H1 (cell line): ENCODE results near the gene SS18L1. TPM values are rescaled to one million over a fixed set of nuclear protein-coding genes. Genes with fewer than 3 reads are reported as not detected.

Source experiments
- CTCF ChIA-PET: fragments of 300-600 bp; sonication (Branson Sonifier 250); formaldehyde crosslinking; loops from one replicate; lab custom pipeline; 2021; ENCODE audit not compliant: partially characterized antibody; lab: Charles Lee
- POLR2A ChIA-PET: fragments of 300-600 bp; sonication (Branson Sonifier 250); formaldehyde crosslinking; loops from one replicate; lab custom pipeline; 2021; ENCODE audit warnings: inconsistent platforms; ENCODE audit not compliant: partially characterized antibody; lab: Charles Lee
- DNase-seq, 2 experiments: peaks; one replicate each; pipeline versions ENCODE4 v3.0.0 to v3.0.0-alpha.2; 2010 to 2022; ENCODE audit warnings: low spot score in 2 of 2, low read depth in 1 of 2, mixed read lengths in 1 of 2
- FAIRE-seq: peaks from 2 replicates; lab custom pipeline; 2011; peaks lifted over from hg19 to GRCh38; lab: Jason Lieb, UNC
- H2AFZ ChIP-seq: 2 replicates; pipeline ENCODE4 v1.8.1; 2012; ENCODE audit warnings: low read length, inconsistent platforms
- H2AK5ac ChIP-seq: 2 replicates; pipeline ENCODE4 v1.6.1; 2013; ENCODE audit warnings: low read depth, low read length
- H2BK120ac ChIP-seq: replicated peaks from 2 replicates; pipeline ENCODE3; 2013; ENCODE audit warnings: low read depth, low read length, inconsistent platforms
- H2BK12ac ChIP-seq: 2 replicates; pipeline ENCODE4 v1.6.1; 2013; ENCODE audit warnings: low read depth, low read length
- H2BK15ac ChIP-seq: 2 replicates; pipeline ENCODE4 v1.6.1; 2013; ENCODE audit warnings: low read length
- H2BK20ac ChIP-seq: 2 replicates; pipeline ENCODE4 v1.6.1; 2013; ENCODE audit warnings: low read length
- H2BK5ac ChIP-seq: 2 replicates; pipeline ENCODE4 v1.6.1; 2013; ENCODE audit warnings: low read depth, low read length
- H3K14ac ChIP-seq: 2 replicates; pipeline ENCODE4 v1.6.1; 2013; ENCODE audit warnings: inconsistent platforms; ENCODE audit not compliant: insufficient read length
- H3K18ac ChIP-seq: 2 replicates; pipeline ENCODE4 v1.6.1; 2013; ENCODE audit warnings: low read length; ENCODE audit errors: extremely low read depth
- H3K23ac ChIP-seq: 2 replicates; pipeline ENCODE4 v1.6.1; 2013; ENCODE audit warnings: inconsistent platforms; ENCODE audit not compliant: insufficient read length
- H3K23me2 ChIP-seq: 2 replicates; pipeline ENCODE4 v1.6.1; 2013; ENCODE audit warnings: low read depth, low read length
- H3K27ac ChIP-seq: 2 replicates; pipeline ENCODE4 v1.6.1; 2011; ENCODE audit warnings: low read depth, low read length, inconsistent platforms
- H3K27me3 ChIP-seq, 4 experiments: replicated peaks in 1 of 4; 1 replicate in 1 of 4; 2 replicates in 3 of 4; pipeline versions ENCODE4 v1.6.1 to v1.8.1; 2011 to 2013; ENCODE audit warnings: low read length in 3 of 4, mild to moderate bottlenecking in 3 of 4, inconsistent platforms in 2 of 4, mixed read lengths in 2 of 4, moderate library complexity in 1 of 4; ENCODE audit not compliant: control insufficient read depth in 3 of 4, insufficient read depth in 3 of 4; ENCODE audit errors: extremely low read depth in 1 of 4
- H3K36me3 ChIP-seq, 4 experiments: 2 replicates each; pipeline versions ENCODE4 v1.6.1 to v1.8.1; 2011 to 2013; ENCODE audit warnings: mild to moderate bottlenecking in 4 of 4, low read length in 3 of 4, moderate library complexity in 2 of 4, control low read depth in 1 of 4, inconsistent platforms in 1 of 4; ENCODE audit not compliant: insufficient read depth in 4 of 4, control insufficient read depth in 2 of 4
- H3K4ac ChIP-seq: replicated peaks from 2 replicates; pipeline ENCODE3; 2013; ENCODE audit warnings: low read length, low read depth, mixed read lengths, inconsistent platforms; ENCODE audit not compliant: insufficient read length
- H3K4me1 ChIP-seq, 4 experiments: replicated peaks in 1 of 4; 1 replicate in 1 of 4; 2 replicates in 3 of 4; pipeline versions ENCODE4 v1.6.1 to v1.8.1; 2011 to 2013; ENCODE audit warnings: low read length in 3 of 4, inconsistent platforms in 2 of 4, mixed read lengths in 1 of 4; ENCODE audit not compliant: insufficient read depth in 4 of 4, control insufficient read depth in 3 of 4
- H3K4me2 ChIP-seq, 2 experiments: 2 replicates each; pipeline versions ENCODE4 v1.6.1 to v1.8.1; 2011 to 2013; ENCODE audit warnings: low read depth in 2 of 2, low read length in 2 of 2, control low read depth in 1 of 2, inconsistent platforms in 1 of 2, mild to moderate bottlenecking in 1 of 2; ENCODE audit not compliant: insufficient read depth in 1 of 2
- H3K4me3 ChIP-seq, 4 experiments: fragments of 200-600, 300-600 bp in 1 of 4; sonication (generic), shearing (Covaris generic), sonication (Bioruptor Twin) in 1 of 4; 2 replicates each; pipeline versions ENCODE4 v1.5.1 to v1.8.1; 2011 to 2016; ENCODE audit warnings: low read length in 4 of 4, low read depth in 3 of 4, control low read depth in 2 of 4, inconsistent platforms in 2 of 4, mild to moderate bottlenecking in 2 of 4, mixed read lengths in 1 of 4, moderate library complexity in 1 of 4; ENCODE audit not compliant: insufficient read depth in 2 of 4; ENCODE audit errors: extremely low read depth in 1 of 4
- H3K56ac ChIP-seq: replicated peaks from 2 replicates; pipeline ENCODE3; 2013; ENCODE audit warnings: low read depth, mild to moderate bottlenecking, mixed read lengths, low read length, inconsistent platforms; ENCODE audit not compliant: insufficient read length
- H3K79me1 ChIP-seq: 2 replicates; pipeline ENCODE4 v1.6.1; 2013; ENCODE audit warnings: low read depth, low read length, control low read depth
- H3K79me2 ChIP-seq, 2 experiments: 2 replicates each; pipeline versions ENCODE4 v1.6.1 to v1.8.1; 2012 to 2013; ENCODE audit warnings: low read length in 2 of 2, mild to moderate bottlenecking in 2 of 2, inconsistent platforms in 1 of 2; ENCODE audit not compliant: insufficient read depth in 2 of 2, control insufficient read depth in 1 of 2
- H3K9ac ChIP-seq, 4 experiments: replicated peaks in 1 of 4; 1 replicate in 1 of 4; 2 replicates in 3 of 4; pipeline versions ENCODE4 v1.6.1 to v1.8.1; 2011 to 2013; ENCODE audit warnings: low read depth in 3 of 4, low read length in 3 of 4, control low read depth in 2 of 4, mild to moderate bottlenecking in 2 of 4, moderate library complexity in 2 of 4, inconsistent platforms in 1 of 4; ENCODE audit errors: extremely low read depth in 1 of 4
- H3K9me3 ChIP-seq, 2 experiments: 2 replicates each; pipeline versions ENCODE4 v1.6.1 to v1.8.1; 2012 to 2013; ENCODE audit warnings: mild to moderate bottlenecking in 2 of 2, moderate library complexity in 2 of 2, control low read depth in 1 of 2, inconsistent platforms in 1 of 2, low read depth in 1 of 2, low read length in 1 of 2, mixed read lengths in 1 of 2; ENCODE audit not compliant: insufficient read depth in 2 of 2
- H4K20me1 ChIP-seq, 2 experiments: replicated peaks in 1 of 2; 2 replicates each; pipeline versions ENCODE3 to v1.8.1; 2011 to 2013; ENCODE audit warnings: inconsistent platforms in 2 of 2, low read length in 2 of 2, mild to moderate bottlenecking in 1 of 2; ENCODE audit not compliant: insufficient read depth in 2 of 2, control insufficient read depth in 1 of 2
- H4K5ac ChIP-seq: 2 replicates; pipeline ENCODE4 v1.6.1; 2013; ENCODE audit warnings: low read length, low read depth, mixed read lengths, inconsistent platforms; ENCODE audit not compliant: insufficient read length
- H4K8ac ChIP-seq: 2 replicates; pipeline ENCODE4 v1.8.0; 2013; ENCODE audit warnings: mild to moderate bottlenecking, moderate library complexity, low read length, inconsistent platforms; ENCODE audit not compliant: insufficient read depth; ENCODE audit errors: extremely low read depth
- H4K91ac ChIP-seq: replicated peaks from 2 replicates; pipeline ENCODE3; 2013; ENCODE audit warnings: low read length, mixed read lengths, inconsistent platforms; ENCODE audit not compliant: insufficient read length
- BRCA1 ChIP-seq: IDR thresholded peaks from 2 replicates; pipeline ENCODE4 v1.6.1; 2012; ENCODE audit warnings: low read depth, low read length, improper control_type of control experiment
- CBX5 ChIP-seq: fragments of 300-800, 300-1000 bp; sonication (generic); IDR thresholded peaks from 2 replicates; pipeline ENCODE4 v1.7.1; 2016; ENCODE audit warnings: antibody characterized with exemption, low read length, low read depth
- CTBP2 ChIP-seq: IDR thresholded peaks from 2 replicates; pipeline ENCODE4 v1.7.0; 2011; ENCODE audit warnings: borderline replicate concordance, mild to moderate bottlenecking, moderate library complexity, mixed read lengths, low read length; ENCODE audit not compliant: insufficient read depth, insufficient read length
- EZH2 ChIP-seq: fragments of 200-600 bp; sonication (generic); IDR thresholded peaks from 2 replicates; pipeline ENCODE4 v1.7.1; 2012; ENCODE audit warnings: low read depth, mild to moderate bottlenecking, moderate library complexity, low read length, inconsistent platforms; ENCODE audit not compliant: severe bottlenecking
- HDAC6 ChIP-seq: IDR thresholded peaks from one replicate; pipeline ENCODE4 v1.7.1; 2012; ENCODE audit warnings: low read depth, mild to moderate bottlenecking, inconsistent platforms, low read length, moderate library complexity
- JUN ChIP-seq: IDR thresholded peaks from 2 replicates; pipeline ENCODE4 v1.6.1; 2011; ENCODE audit warnings: low read depth, mild to moderate bottlenecking, improper control_type of control experiment, low read length
- RFX5 ChIP-seq: IDR thresholded peaks from 2 replicates; pipeline ENCODE4 v1.6.1; 2011; ENCODE audit warnings: low read depth, low read length, improper control_type of control experiment, borderline replicate concordance
- SAP30 ChIP-seq: fragments of 300-600 bp; sonication (generic); IDR thresholded peaks from 2 replicates; pipeline ENCODE4 v1.7.1; 2012; ENCODE audit warnings: low read length, moderate library complexity, mild to moderate bottlenecking, inconsistent platforms; ENCODE audit not compliant: insufficient read depth, insufficient replicate concordance
- SP2 ChIP-seq: IDR thresholded peaks from 2 replicates; pipeline ENCODE4 v1.6.1; 2012; ENCODE audit warnings: mild to moderate bottlenecking, low read length, inconsistent platforms
- SRF ChIP-seq: IDR thresholded peaks from 2 replicates; pipeline ENCODE4 v1.6.1; 2011; ENCODE audit warnings: mild to moderate bottlenecking, low read depth, low read length, moderate library complexity
- TCF12 ChIP-seq: IDR thresholded peaks from 2 replicates; pipeline ENCODE4 v1.6.1; 2011; ENCODE audit warnings: low read depth, mild to moderate bottlenecking, low read length
- ZNF274 ChIP-seq: IDR thresholded peaks from 2 replicates; pipeline ENCODE4 v1.7.0; 2012; ENCODE audit warnings: low read length, borderline replicate concordance; ENCODE audit errors: extremely low read depth
- WGBS, 2 experiments: shearing (Covaris generic) in 1 of 2; methylation state at CpG; one replicate each; pipeline versions ENCODE4 v1.1.6 to v1.1.7; 2013 to 2015; ENCODE audit warnings: low lambda C conversion rate in 2 of 2, mixed read lengths in 2 of 2, inconsistent platforms in 1 of 2, low coverage in 1 of 2, missing lambda C conversion rate in 1 of 2; ENCODE audit not compliant: insufficient replicate concordance in 2 of 2, insufficient coverage in 1 of 2, insufficient read length in 1 of 2; ENCODE audit errors: extremely low coverage in 1 of 2, missing lambda C conversion rate in 1 of 2; 5-methylcytosine and 5-hydroxymethylcytosine counted together
- polyA plus RNA-seq, 7 experiments: library from polyadenylated mRNA; depleted of rRNA in 3 of 7; stranded (reverse) in 5 of 7; unstranded in 2 of 7; fragments of >200 nt in 5 of 7; fragments of 200-250 nt in 2 of 7; gene quantifications; 1 replicate in 5 of 7; 2 replicates in 1 of 7; 4 replicates in 1 of 7; pipeline versions ENCODE4 v1.2.1 to v1.2.3, GENCODE V29; 2011 to 2013; ENCODE audit warnings: missing spikeins in 2 of 7, mixed read lengths in 2 of 7
- total RNA-seq: library from RNA; stranded (reverse); fragmentation: NEBNext Ultra II Directional; extraction: Animal tissue kit (Norgen Biotek cat#: 25700); gene quantifications from 2 replicates; pipeline ENCODE4 v1.2.1, GENCODE V29; 2021
- TF ChIP-seq, protein P1 (sequence below): IDR thresholded peaks from 2 replicates; pipeline ENCODE4 v1.6.1; 2012; ENCODE audit warnings: inconsistent platforms
- TF ChIP-seq, protein P2 (sequence below): IDR thresholded peaks from 2 replicates; pipeline ENCODE4 v1.6.1; 2012; ENCODE audit warnings: inconsistent platforms

The SS18L1 gene
- total and polyA plus RNA-seq, 2 of the 8 experiments (the other 6 are each of a cell fraction or from before 2014, with no cell fraction given) = 28.4 to 29.7 TPM

DNA sequence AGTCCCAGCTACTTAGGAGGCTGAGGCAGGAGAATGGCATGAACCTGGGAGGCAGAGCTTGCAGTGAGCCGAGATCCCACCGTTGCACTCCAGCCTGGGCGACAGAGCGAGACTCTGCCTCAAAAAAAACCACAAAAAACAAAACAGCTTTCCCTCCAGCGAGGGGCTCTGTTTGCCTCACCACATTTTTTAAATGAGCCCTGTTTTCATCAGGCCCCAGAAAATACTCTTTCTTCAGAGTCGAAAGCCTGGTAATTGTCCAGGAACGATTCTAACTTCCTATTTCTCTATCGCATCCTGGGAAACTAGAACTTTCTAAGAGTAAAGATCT lies 51.5 kb downstream of the SS18L1 start:
- no peak overlapping the region for H4K5ac ChIP-seq
- H3K4me1 ChIP-seq = no peaks in the 10 kb centered on the region
- no peak overlapping the region for H2BK120ac ChIP-seq
- ChIA-PET CTCF (interaction anchor here (0.7 to 1.6 kb wide), 8 partner anchors 12 to 1165 kb away, joined by 3 to 5 read pairs (median 3); no protein-coding TSS in a partner anchor), POLR2A (interaction anchor here (0.7 kb wide), 1 partner anchor 103 kb away, joined by 3 read pairs; no protein-coding TSS in a partner anchor)
- no peak overlapping the region for H2BK5ac ChIP-seq
- WGBS, 2 experiments = 90% methylated on average over 8 of the region's 8 CpGs; no CpG with 5 or more reads in 1 of the 2 experiments
- H3K23ac ChIP-seq = no peak overlapping the region
- no peaks in the 10 kb centered on the region for H3K9me3 ChIP-seq
- H2BK12ac ChIP-seq = no peak overlapping the region
- peaks cover 2 to 5% of the 10 kb centered on the region in 2 experiments for H4K20me1 ChIP-seq
- H3K79me1 ChIP-seq = no peaks in the 10 kb centered on the region
- no peak overlapping the region for H3K14ac ChIP-seq
- H2AK5ac ChIP-seq = no peak overlapping the region
- H3K9ac ChIP-seq = no peak overlapping the region
- DNase-seq = no peak
- H3K4ac ChIP-seq = no peak overlapping the region
- H2BK15ac ChIP-seq = no peak overlapping the region
- H2BK20ac ChIP-seq = no peak overlapping the region
- FAIRE-seq = no peak
- no peak overlapping the region for H2AFZ ChIP-seq
- H3K23me2 ChIP-seq = no peaks in the 10 kb centered on the region
- no peak overlapping the region for H3K4me3 ChIP-seq
- no peak overlapping the region for H3K27ac ChIP-seq
- H4K8ac ChIP-seq = no peak overlapping the region
- peaks cover 0 to 13% (median 5%) of the 10 kb centered on the region in 4 experiments; a peak in 5 of 8 replicates for H3K36me3 ChIP-seq
- H3K79me2 ChIP-seq = no peaks in the 10 kb centered on the region
- no peak overlapping the region for H3K4me2 ChIP-seq
- H3K27me3 ChIP-seq = no peaks in the 10 kb centered on the region
- H3K18ac ChIP-seq = no peak overlapping the region
- H3K56ac ChIP-seq = no peak overlapping the region
- H4K91ac ChIP-seq = no peak overlapping the region
- no peak for TF ChIP-seq CBX5
- TF ChIP-seq, protein P1, sequence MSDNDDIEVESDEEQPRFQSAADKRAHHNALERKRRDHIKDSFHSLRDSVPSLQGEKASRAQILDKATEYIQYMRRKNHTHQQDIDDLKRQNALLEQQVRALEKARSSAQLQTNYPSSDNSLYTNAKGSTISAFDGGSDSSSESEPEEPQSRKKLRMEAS = no peak
- TF ChIP-seq, protein P2, sequence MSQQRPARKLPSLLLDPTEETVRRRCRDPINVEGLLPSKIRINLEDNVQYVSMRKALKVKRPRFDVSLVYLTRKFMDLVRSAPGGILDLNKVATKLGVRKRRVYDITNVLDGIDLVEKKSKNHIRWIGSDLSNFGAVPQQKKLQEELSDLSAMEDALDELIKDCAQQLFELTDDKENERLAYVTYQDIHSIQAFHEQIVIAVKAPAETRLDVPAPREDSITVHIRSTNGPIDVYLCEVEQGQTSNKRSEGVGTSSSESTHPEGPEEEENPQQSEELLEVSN = no peak
- no peak for TF ChIP-seq TCF12
- TF ChIP-seq CTBP2 = no peak
- no peak for TF ChIP-seq ZNF274
- no peak for TF ChIP-seq EZH2
- no peak for TF ChIP-seq RFX5
- TF ChIP-seq JUN = no peak
- no peak for TF ChIP-seq SAP30
- TF ChIP-seq SRF = no peak
- TF ChIP-seq HDAC6 = no peak
- TF ChIP-seq BRCA1 = no peak
- TF ChIP-seq SP2 = no peak
